IMR-90 (cell line): ENCODE results near the gene KLHL3. TPM values are rescaled to one million over a fixed set of nuclear protein-coding genes. Genes with fewer than 3 reads are reported as not detected.

Experiments
- ATAC-seq: fragments of 200-7000 bp; cut with Tn5 transposase; 2 replicates; pipeline ENCODE4 v1.9.1; 2020; ENCODE audit warnings: low read depth, mild to moderate bottlenecking, moderate library complexity
- BruUV-seq: library from RNA; stranded (reverse); fragments of 400-500 nt; replicated peaks from 2 replicates; lab custom pipeline; 2021; lab: Mats Ljungman, UMichigan
- CTCF ChIA-PET: fragments of 300-600 bp; formaldehyde crosslinking; extraction: SDS; loops from one replicate; lab custom pipeline; 2021; ENCODE audit warnings: antibody characterized with exemption; lab: Yijun Ruan, JAX
- POLR2A ChIA-PET: fragments of 300-600 bp; sonication (Branson Sonifier 250); formaldehyde crosslinking; loops from one replicate; lab custom pipeline; 2022; ENCODE audit warnings: antibody characterized with exemption; ENCODE audit not compliant: unreplicated experiment; lab: Charles Lee
- DNase-seq: peaks from one replicate; pipeline ENCODE4 v3.0.0; 2013
- H2AFZ ChIP-seq: replicated peaks from 2 replicates; pipeline ENCODE3; 2013; ENCODE audit warnings: low read length, mild to moderate bottlenecking; ENCODE audit not compliant: poor library complexity
- H2AK5ac ChIP-seq: 2 replicates; pipeline ENCODE4 v1.6.1; 2013; ENCODE audit warnings: low read depth, low read length, inconsistent platforms
- H2AK9ac ChIP-seq: replicated peaks from 2 replicates; pipeline ENCODE3; 2013; ENCODE audit warnings: mild to moderate bottlenecking, low read depth, low read length, moderate library complexity; ENCODE audit not compliant: poor library complexity
- H2BK120ac ChIP-seq: 2 replicates; pipeline ENCODE4 v1.6.1; 2013; ENCODE audit warnings: low read depth, low read length, inconsistent platforms
- H2BK15ac ChIP-seq: 3 replicates; pipeline ENCODE4 v1.6.1; 2013; ENCODE audit warnings: low read depth, low read length, inconsistent platforms
- H2BK20ac ChIP-seq: 2 replicates; pipeline ENCODE4 v1.6.1; 2013; ENCODE audit warnings: low read depth, mild to moderate bottlenecking, inconsistent platforms, low read length, moderate library complexity
- H2BK5ac ChIP-seq: 2 replicates; pipeline ENCODE4 v1.6.1; 2013; ENCODE audit warnings: mild to moderate bottlenecking, low read depth, low read length, inconsistent platforms; ENCODE audit not compliant: poor library complexity, severe bottlenecking
- H3K14ac ChIP-seq: replicated peaks from 2 replicates; pipeline ENCODE4 v1.6.1; 2013; ENCODE audit warnings: low read depth, low read length, inconsistent platforms
- H3K18ac ChIP-seq: 2 replicates; pipeline ENCODE4 v1.6.1; 2013; ENCODE audit warnings: low read depth, low read length, control low read depth
- H3K23ac ChIP-seq: 2 replicates; pipeline ENCODE4 v1.6.1; 2013; ENCODE audit warnings: low read depth, low read length, inconsistent platforms
- H3K27ac ChIP-seq: 2 replicates; pipeline ENCODE4 v1.5.1; 2013; ENCODE audit warnings: mild to moderate bottlenecking, control low read depth, low read length; ENCODE audit not compliant: insufficient read depth
- H3K27me3 ChIP-seq: 2 replicates; pipeline ENCODE4 v1.6.1; 2013; ENCODE audit warnings: low read length; ENCODE audit not compliant: control insufficient read depth, insufficient read depth
- H3K36me3 ChIP-seq: 2 replicates; pipeline ENCODE4 v1.6.1; 2013; ENCODE audit warnings: low read length, mixed read lengths; ENCODE audit not compliant: control insufficient read depth, insufficient read depth
- H3K4ac ChIP-seq: 2 replicates; pipeline ENCODE4 v1.6.1; 2013; ENCODE audit warnings: low read depth, low read length, inconsistent platforms
- H3K4me1 ChIP-seq: 2 replicates; pipeline ENCODE4 v1.6.1; 2013; ENCODE audit warnings: low read length, mixed read lengths; ENCODE audit not compliant: control insufficient read depth, insufficient read depth
- H3K4me2 ChIP-seq: 2 replicates; pipeline ENCODE4 v1.6.1; 2013; ENCODE audit warnings: low read depth, mild to moderate bottlenecking, control low read depth, low read length, moderate library complexity
- H3K4me3 ChIP-seq: 2 replicates; pipeline ENCODE4 v1.5.1; 2013; ENCODE audit warnings: low read depth, mild to moderate bottlenecking, control low read depth, low read length, moderate library complexity; ENCODE audit not compliant: insufficient read depth
- H3K56ac ChIP-seq: 2 replicates; pipeline ENCODE4 v1.6.1; 2013; ENCODE audit warnings: low read length, inconsistent platforms; ENCODE audit not compliant: insufficient read depth; ENCODE audit errors: extremely low read depth
- H3K79me1 ChIP-seq, 2 experiments: 2 replicates each; pipeline ENCODE4 v1.6.1; 2013; ENCODE audit warnings: low read length in 2 of 2, inconsistent platforms in 1 of 2, low read depth in 1 of 2
- H3K9ac ChIP-seq: 2 replicates; pipeline ENCODE4 v1.6.1; 2013; ENCODE audit warnings: low read depth, low read length, control low read depth
- H3K9me1 ChIP-seq: 2 replicates; pipeline ENCODE4 v1.6.1; 2013; ENCODE audit warnings: low read length, inconsistent platforms; ENCODE audit not compliant: insufficient read depth
- H3K9me3 ChIP-seq: 2 replicates; pipeline ENCODE4 v1.6.1; 2013; ENCODE audit warnings: low read length; ENCODE audit not compliant: control insufficient read depth, insufficient read depth
- H4K20me1 ChIP-seq: 2 replicates; pipeline ENCODE4 v1.6.1; 2013; ENCODE audit warnings: low read length, inconsistent platforms; ENCODE audit not compliant: insufficient read depth
- H4K5ac ChIP-seq: 2 replicates; pipeline ENCODE4 v1.6.1; 2013; ENCODE audit warnings: mild to moderate bottlenecking, low read depth, low read length, control low read depth
- H4K8ac ChIP-seq, 2 experiments: 2 replicates each; pipeline ENCODE4 v1.6.1; 2013; ENCODE audit warnings: low read depth in 2 of 2, low read length in 2 of 2, control low read depth in 1 of 2, inconsistent platforms in 1 of 2
- H4K91ac ChIP-seq: 2 replicates; pipeline ENCODE4 v1.6.1; 2013; ENCODE audit warnings: low read depth, low read length, inconsistent platforms; ENCODE audit not compliant: insufficient read depth
- BHLHE40 ChIP-seq: fragments of 150-350 bp; IDR thresholded peaks from 2 replicates; pipeline ENCODE4 v1.6.1; 2016; ENCODE audit warnings: mild to moderate bottlenecking, low read depth, low read length
- CHD1 ChIP-seq: IDR thresholded peaks from 2 replicates; pipeline ENCODE4 v1.6.1; 2012; ENCODE audit warnings: low read depth, low read length, improper control_type of control experiment
- MAFK ChIP-seq: IDR thresholded peaks from 2 replicates; pipeline ENCODE4 v1.6.1; 2012; ENCODE audit warnings: low read depth, low read length, improper control_type of control experiment
- MXI1 ChIP-seq: IDR thresholded peaks from 2 replicates; pipeline ENCODE4 v1.6.1; 2012; ENCODE audit warnings: low read depth, mild to moderate bottlenecking, low read length, moderate library complexity, borderline replicate concordance
- POLR2A ChIP-seq: IDR thresholded peaks from 2 replicates; pipeline ENCODE4 v1.6.1; 2012; ENCODE audit warnings: mild to moderate bottlenecking, low read depth, low read length
- RAD21 ChIP-seq: IDR thresholded peaks from 2 replicates; pipeline ENCODE4 v1.6.1; 2012; ENCODE audit warnings: low read length, improper control_type of control experiment
- RCOR1 ChIP-seq: IDR thresholded peaks from 2 replicates; pipeline ENCODE4 v1.6.1; 2012; ENCODE audit warnings: mild to moderate bottlenecking, low read length, improper control_type of control experiment; ENCODE audit not compliant: insufficient replicate concordance
- WGBS, 2 experiments: methylation state at CpG; one replicate each; pipeline versions ENCODE4 v1.1.5 to v1.1.7; 2013; ENCODE audit warnings: missing lambda C conversion rate in 2 of 2; ENCODE audit not compliant: insufficient read length in 1 of 2; ENCODE audit errors: extremely low coverage in 2 of 2; 5-methylcytosine and 5-hydroxymethylcytosine counted together
- dilution Hi-C: fragments of 300-500 bp; cut with HindIII; formaldehyde crosslinking; loops from one replicate; pipeline ENCODE4 v1.14.3; 2018; ENCODE audit warnings: low sequenced_read_pairs; ENCODE audit not compliant: unreplicated experiment
- in situ Hi-C: fragments of 300-500 bp; cut with MboI; formaldehyde crosslinking; loops from 3 replicates; pipeline ENCODE4 v1.14.3; 2019; ENCODE audit warnings: low sequenced_read_pairs, inconsistent platforms, mixed read lengths
- intact Hi-C: fragments of 100-400 bp; cut with micrococcal nuclease; formaldehyde crosslinking; loops from 2 replicates; pipeline ENCODE4 v1.10.0; 2022
- polyA plus RNA-seq, 3 experiments: library from polyadenylated mRNA; depleted of rRNA; stranded (reverse); fragments of >200 nt; gene quantifications; 2 replicates each; pipeline ENCODE4 v1.2.3, GENCODE V29; 2012; ENCODE audit warnings: low replicate concordance in 1 of 3
- total RNA-seq: library from RNA; depleted of rRNA; stranded (reverse); fragments of >200 nt; gene quantifications from 2 replicates; pipeline ENCODE4 v1.2.3, GENCODE V29; 2012
- TF ChIP-seq, protein P1 (sequence below): fragments of 150-350 bp; IDR thresholded peaks from 2 replicates; pipeline ENCODE4 v1.6.1; 2017; ENCODE audit warnings: mild to moderate bottlenecking, antibody characterized with exemption, low read length, low read depth
- TF ChIP-seq, protein P2 (sequence below): conservative IDR thresholded peaks from 2 replicates; pipeline ENCODE4 v1.5.1; 2012; ENCODE audit warnings: mild to moderate bottlenecking, low read depth, low read length, improper control_type of control experiment

Gene KLHL3
- total and polyA plus RNA-seq, 2 of the 4 experiments (the other 2 are of a cell fraction), result 2.3 to 4.1 TPM

DNA sequence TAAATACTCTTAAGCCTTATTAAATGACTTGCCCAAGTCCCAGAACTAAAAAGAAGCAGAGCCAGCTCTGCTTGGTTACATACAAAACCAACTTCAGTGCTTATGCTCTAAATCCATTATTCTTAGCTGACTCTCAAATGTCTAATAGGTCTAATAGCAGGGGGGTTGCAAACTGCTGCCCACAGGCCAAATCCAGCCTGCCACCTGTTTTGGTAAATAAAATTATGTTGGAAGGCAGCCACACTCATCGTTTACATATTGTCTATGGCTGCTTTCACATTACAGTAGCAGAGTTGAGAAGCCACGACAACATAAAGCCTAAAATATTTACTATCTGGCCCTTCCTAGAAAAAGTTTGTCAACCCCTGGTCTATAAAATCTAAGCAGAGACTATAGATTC is 69.0 kb downstream of the KLHL3 start:
- H3K4me1 ChIP-seq, result no peaks in the 10 kb centered on the region; the same call in 1 of the 2 replicates
- H4K8ac ChIP-seq, result no peak overlapping the region
- H4K91ac ChIP-seq, result no peak overlapping the region
- H3K4me2 ChIP-seq, result no peak overlapping the region; the same call in 1 of the 2 replicates
- H3K4ac ChIP-seq, result no peak overlapping the region
- no peak overlapping the region for H2BK15ac ChIP-seq
- H3K18ac ChIP-seq, result no peak overlapping the region
- H3K4me3 ChIP-seq, result no peak overlapping the region
- CTCF ChIA-PET, result interaction anchor here (0.5 kb wide), 1 partner anchor 11 kb away, joined by 3 read pairs; no protein-coding TSS in a partner anchor
- TF ChIP-seq CHD1 (no peak), RCOR1 (no peak), POLR2A (no peak), MXI1 (no peak), MAFK (no peak), RAD21 (no peak), BHLHE40 (no peak)
- TF ChIP-seq, protein P1, sequence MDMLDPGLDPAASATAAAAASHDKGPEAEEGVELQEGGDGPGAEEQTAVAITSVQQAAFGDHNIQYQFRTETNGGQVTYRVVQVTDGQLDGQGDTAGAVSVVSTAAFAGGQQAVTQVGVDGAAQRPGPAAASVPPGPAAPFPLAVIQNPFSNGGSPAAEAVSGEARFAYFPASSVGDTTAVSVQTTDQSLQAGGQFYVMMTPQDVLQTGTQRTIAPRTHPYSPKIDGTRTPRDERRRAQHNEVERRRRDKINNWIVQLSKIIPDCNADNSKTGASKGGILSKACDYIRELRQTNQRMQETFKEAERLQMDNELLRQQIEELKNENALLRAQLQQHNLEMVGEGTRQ, result no peak
- TF ChIP-seq, protein P2, sequence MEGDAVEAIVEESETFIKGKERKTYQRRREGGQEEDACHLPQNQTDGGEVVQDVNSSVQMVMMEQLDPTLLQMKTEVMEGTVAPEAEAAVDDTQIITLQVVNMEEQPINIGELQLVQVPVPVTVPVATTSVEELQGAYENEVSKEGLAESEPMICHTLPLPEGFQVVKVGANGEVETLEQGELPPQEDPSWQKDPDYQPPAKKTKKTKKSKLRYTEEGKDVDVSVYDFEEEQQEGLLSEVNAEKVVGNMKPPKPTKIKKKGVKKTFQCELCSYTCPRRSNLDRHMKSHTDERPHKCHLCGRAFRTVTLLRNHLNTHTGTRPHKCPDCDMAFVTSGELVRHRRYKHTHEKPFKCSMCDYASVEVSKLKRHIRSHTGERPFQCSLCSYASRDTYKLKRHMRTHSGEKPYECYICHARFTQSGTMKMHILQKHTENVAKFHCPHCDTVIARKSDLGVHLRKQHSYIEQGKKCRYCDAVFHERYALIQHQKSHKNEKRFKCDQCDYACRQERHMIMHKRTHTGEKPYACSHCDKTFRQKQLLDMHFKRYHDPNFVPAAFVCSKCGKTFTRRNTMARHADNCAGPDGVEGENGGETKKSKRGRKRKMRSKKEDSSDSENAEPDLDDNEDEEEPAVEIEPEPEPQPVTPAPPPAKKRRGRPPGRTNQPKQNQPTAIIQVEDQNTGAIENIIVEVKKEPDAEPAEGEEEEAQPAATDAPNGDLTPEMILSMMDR, result no peak
- H3K9me1 ChIP-seq, result no peaks in the 10 kb centered on the region; the same call in 1 of the 2 replicates
- H2AK9ac ChIP-seq, result no peak overlapping the region
- no peak overlapping the region for H4K5ac ChIP-seq
- H2AK5ac ChIP-seq, result no peak overlapping the region
- BruUV-seq, result no TSS peak
- no peak overlapping the region for H3K9ac ChIP-seq
- H2AFZ ChIP-seq, result no peak overlapping the region
- H3K23ac ChIP-seq, result no peak overlapping the region
- H3K27me3 ChIP-seq, result no peaks in the 10 kb centered on the region
- POLR2A ChIA-PET, result no interaction called here
- no peaks in the 10 kb centered on the region for H3K9me3 ChIP-seq
- H2BK5ac ChIP-seq, result no peak overlapping the region
- in situ Hi-C loops (no loop called here), intact Hi-C loops (no loop called here), dilution Hi-C loops (no loop called here)
- WGBS, 2 experiments, result no CpG with 5 or more reads among the region's 2 CpGs
- no peak overlapping the region for H3K27ac ChIP-seq
- no peak overlapping the region for H3K56ac ChIP-seq
- DNase-seq, result no peak
- no peaks in the 10 kb centered on the region for H4K20me1 ChIP-seq
- no peak for ATAC-seq
- no peak overlapping the region for H2BK120ac ChIP-seq
- no peaks in the 10 kb centered on the region for H3K79me1 ChIP-seq
- H3K14ac ChIP-seq, result no peak overlapping the region
- no peak overlapping the region for H2BK20ac ChIP-seq
- no peaks in the 10 kb centered on the region for H3K36me3 ChIP-seq
